Omental fat pad (tissue), 4 donors: ENCODE data around the gene DNAH9. TPM values are rescaled to one million over a fixed set of nuclear protein-coding genes. Genes with fewer than 3 reads are reported as not detected.

Source experiments
- ATAC-seq: fragments of 150-250 bp; one replicate; pipeline ENCODE4 v1.9.1; 2016; ENCODE audit warnings: mild to moderate bottlenecking, moderate library complexity; ENCODE audit not compliant: low FRiP score
- DNase-seq: peaks from one replicate; pipeline ENCODE4 v3.0.0-alpha.2; 2019; ENCODE audit warnings: low spot score
- total RNA-seq, 4 donors: library from RNA; depleted of rRNA; stranded (reverse); fragments of >200 nt; gene quantifications; one replicate each; pipeline ENCODE4 v1.1.0, GENCODE V29; 2016
- TF ChIP-seq, protein P1 (sequence below), 3 donors: fragments of 450-650 bp; IDR thresholded peaks; one replicate each; pipeline ENCODE4 v1.5.1; 2016 to 2017; ENCODE audit warnings: antibody characterized with exemption in 3 of 3, mild to moderate bottlenecking in 3 of 3, moderate library complexity in 2 of 3

DNAH9 gene
- total RNA-seq, 4 donors from 2014 or later = 0.72 to 6.0 (median 3.1) TPM

DNA sequence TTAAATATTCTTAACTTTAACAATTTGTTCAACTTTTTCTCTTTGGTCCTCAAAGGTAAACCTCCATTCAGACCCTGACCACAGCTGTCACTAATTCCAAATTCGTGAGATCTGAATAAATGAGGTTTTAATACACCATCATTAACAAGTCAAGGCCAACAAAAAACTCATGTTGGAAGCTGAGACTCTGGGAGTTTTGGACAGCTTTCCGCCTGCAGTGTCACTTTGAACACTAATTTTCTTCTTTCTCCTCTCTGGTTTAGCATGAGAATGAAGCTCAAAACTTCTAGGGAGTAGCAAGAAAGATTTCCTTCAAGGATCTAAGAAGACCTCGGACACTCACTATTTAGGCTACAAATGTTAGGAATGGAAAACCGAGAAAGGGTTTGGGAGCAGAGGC is 32.7 kb upstream of the DNAH9 start:
- no peak for DNase-seq
- TF ChIP-seq, protein P1, sequence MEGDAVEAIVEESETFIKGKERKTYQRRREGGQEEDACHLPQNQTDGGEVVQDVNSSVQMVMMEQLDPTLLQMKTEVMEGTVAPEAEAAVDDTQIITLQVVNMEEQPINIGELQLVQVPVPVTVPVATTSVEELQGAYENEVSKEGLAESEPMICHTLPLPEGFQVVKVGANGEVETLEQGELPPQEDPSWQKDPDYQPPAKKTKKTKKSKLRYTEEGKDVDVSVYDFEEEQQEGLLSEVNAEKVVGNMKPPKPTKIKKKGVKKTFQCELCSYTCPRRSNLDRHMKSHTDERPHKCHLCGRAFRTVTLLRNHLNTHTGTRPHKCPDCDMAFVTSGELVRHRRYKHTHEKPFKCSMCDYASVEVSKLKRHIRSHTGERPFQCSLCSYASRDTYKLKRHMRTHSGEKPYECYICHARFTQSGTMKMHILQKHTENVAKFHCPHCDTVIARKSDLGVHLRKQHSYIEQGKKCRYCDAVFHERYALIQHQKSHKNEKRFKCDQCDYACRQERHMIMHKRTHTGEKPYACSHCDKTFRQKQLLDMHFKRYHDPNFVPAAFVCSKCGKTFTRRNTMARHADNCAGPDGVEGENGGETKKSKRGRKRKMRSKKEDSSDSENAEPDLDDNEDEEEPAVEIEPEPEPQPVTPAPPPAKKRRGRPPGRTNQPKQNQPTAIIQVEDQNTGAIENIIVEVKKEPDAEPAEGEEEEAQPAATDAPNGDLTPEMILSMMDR (IDR thresholded peaks at IDR 0.05) = no peak
- ATAC-seq = no peak

DNA sequence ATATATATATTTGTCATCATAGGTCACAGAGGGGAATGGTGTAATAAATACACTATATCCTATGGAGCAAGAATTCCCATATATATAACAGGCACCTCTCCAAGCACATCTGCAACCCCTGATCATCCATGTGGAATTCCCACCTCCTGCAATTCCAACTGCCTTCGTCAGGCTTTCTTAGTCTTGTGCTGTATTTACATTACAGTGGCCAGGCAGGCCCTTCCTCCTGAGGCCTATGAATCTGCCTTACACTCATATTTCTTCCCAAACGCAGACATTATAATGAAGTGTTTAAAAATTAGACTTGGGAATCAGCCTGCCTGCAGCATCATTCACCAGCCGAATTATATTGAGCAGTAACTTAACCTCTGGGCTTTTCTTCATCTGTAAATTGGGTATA is 19.3 kb upstream of the DNAH9 start:
- no peak for DNase-seq
- ATAC-seq = no peak
- TF ChIP-seq, protein P1 (IDR thresholded peaks at IDR 0.05) = no peak

DNA sequence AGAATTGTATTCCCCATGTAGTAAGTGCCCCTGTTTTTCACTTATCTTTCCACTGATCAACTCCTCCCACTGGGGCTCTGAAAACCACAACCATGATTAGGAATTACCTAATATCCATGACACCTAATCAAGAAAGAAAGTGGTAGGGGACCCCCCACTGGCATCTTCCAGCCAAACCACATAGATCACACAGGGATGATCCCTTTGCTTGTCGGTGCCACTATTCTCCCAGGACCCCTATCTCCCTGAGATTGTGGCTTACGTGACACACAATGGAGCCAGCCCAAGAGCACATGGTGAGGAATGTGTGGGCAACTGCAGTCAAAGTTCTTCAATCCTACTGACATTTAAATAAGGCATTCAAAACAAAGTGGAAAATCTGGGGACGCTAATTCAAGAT is 17.6 kb upstream of the DNAH9 start:
- no peak for DNase-seq
- TF ChIP-seq, protein P1 (IDR thresholded peaks at IDR 0.05) = no peak
- no peak for ATAC-seq

DNA sequence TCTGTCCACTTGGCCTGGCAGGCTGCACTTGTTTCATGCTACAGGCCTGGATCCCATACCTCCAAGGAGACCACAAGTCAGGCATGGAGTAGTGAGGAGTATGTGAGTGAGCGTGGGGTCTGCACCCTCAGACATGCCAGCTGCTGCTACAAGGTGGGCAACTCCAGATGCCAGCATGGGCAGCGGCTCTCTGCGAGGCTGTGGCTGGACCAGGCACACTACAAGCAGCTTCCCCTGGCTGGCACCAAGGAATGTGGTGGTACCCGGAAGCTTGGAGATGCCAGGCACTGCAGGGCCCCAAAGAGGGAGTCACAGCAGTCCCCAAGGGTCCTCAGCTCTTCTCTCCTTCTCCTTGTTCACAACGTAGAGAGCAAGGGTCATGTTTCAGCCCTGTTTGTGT is 16.1 kb upstream of the DNAH9 start:
- ATAC-seq = no peak
- TF ChIP-seq, protein P1 (IDR thresholded peaks at IDR 0.05) = no peak
- DNase-seq = no peak

DNA sequence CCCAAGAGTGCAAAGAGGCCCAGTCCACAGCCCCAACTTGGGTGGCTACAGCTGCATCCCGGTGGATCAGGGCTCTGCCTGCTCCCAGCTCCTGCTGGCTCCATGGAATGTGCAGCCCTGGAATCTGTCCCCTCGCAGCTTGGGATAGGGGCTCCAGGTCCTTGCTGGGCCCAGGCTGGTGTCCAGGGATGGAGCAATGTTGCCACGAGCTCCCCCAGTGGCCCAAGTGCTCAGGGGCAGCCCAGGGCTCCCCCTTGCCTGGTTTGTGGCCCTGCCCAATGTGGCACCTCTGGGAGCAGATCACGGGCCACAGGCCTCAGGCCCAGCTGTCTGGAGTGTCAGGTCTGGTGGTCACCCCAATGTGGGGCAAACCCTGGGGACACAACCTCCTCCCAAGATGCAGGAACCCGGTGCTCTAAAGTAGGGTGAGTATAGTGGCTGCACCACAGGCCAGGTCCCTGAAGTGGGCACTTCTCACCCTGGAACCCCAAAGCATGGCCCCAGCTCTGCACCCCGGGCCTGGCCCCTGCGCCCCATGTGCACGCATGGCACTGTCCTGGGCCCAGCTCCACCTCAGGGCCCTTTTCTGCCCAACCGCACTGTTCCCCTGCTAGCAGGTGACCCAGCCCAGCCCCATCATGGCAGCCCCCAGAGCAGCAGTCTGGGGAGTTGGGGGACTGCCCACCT is 14.8 kb upstream of the DNAH9 start:
- TF ChIP-seq, protein P1 (IDR thresholded peaks at IDR 0.05) = no peak
- no peak for ATAC-seq
- no peak for DNase-seq

DNA sequence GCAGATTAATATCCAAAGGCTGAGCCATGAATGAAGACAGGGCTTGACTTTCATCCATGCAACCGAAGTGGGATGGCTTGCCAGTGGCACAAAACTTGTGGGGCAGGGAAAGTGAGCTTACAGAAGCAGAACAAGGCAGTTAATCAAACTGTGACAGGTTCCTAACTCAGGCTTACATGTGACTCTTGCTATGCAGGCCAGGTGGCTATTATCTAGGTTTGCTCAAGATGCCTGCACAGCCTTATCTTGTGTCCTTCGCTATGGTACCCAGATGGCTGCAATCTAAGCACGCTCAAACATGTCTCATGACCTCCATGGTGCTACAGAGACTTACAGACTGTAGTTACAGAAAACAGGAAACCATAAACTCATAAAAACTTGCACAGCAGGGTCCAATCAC is 8.6 kb upstream of the DNAH9 start:
- DNase-seq (no peak), ATAC-seq (no peak)
- TF ChIP-seq, protein P1 (IDR thresholded peaks at IDR 0.05) = no peak

DNA sequence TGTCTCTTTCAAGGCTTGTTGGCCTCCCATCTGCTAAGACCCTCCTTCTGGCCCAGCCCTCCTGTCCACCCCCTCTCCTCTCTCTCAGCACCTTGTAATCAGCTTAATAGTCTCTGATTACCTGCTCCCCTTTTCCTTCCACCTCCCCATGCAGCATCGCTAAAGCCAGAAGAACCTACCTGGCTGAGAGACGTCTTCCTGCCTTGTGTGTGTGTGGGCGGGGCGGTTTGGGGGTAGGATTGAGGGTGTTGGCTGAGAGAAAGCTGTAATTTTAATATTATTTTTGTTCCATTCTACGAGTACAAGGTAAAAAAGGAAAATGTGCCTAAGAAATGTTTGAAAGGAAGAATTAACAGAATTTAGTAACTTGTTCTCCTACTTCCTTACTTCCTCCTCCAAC is 3.4 kb downstream of the DNAH9 start:
- no peak for ATAC-seq
- TF ChIP-seq, protein P1 (IDR thresholded peaks at IDR 0.05) = no peak

More for the DNA sequence above, 3.4 kb downstream of the DNAH9 start:
- DNase-seq = no peak
